Body of pancreas (tissue), 4 donors: ENCODE data around the gene WEE1. TPM values are rescaled to one million over a fixed set of nuclear protein-coding genes. Genes with fewer than 3 reads are reported as not detected.
"Not testable (repeated sequence)": the region's sequence is repeated elsewhere in the genome, so short reads cannot be mapped to it uniquely, and the experiment has no call there.

ENCODE experiments used
- ATAC-seq: fragments of 150-250 bp; one replicate; pipeline ENCODE4 v1.9.1; 2016
- DNase-seq, 4 donors: peaks; one replicate each; pipeline ENCODE4 v3.0.0-alpha.2; 2019
- H3K27ac ChIP-seq, 4 donors: fragments of 200-600 bp; sonication (generic); 1 replicate in 3 of 4; 2 replicates in 1 of 4; pipeline versions ENCODE4 v1.5.1 to v1.6.1; 2016 to 2019; ENCODE audit warnings: mild to moderate bottlenecking in 1 of 4, mixed read lengths in 1 of 4, moderate library complexity in 1 of 4
- H3K27me3 ChIP-seq, 2 donors: fragments of 200-600 bp; sonication (generic); one replicate each; pipeline ENCODE4 v1.6.0; 2016; ENCODE audit warnings: mild to moderate bottlenecking in 1 of 2
- H3K36me3 ChIP-seq, 2 donors: fragments of 200-600 bp; sonication (generic); replicated peaks in 1 of 2; 2 replicates each; pipeline ENCODE4 v1.5.1; 2016; ENCODE audit warnings: low read depth in 2 of 2; ENCODE audit not compliant: insufficient read depth in 1 of 2
- H3K4me1 ChIP-seq: fragments of 200-600 bp; sonication (generic); one replicate; pipeline ENCODE4 v1.6.0; 2016
- H3K4me3 ChIP-seq, 2 donors: fragments of 200-600 bp; sonication (generic); 1 replicate in 1 of 2; 2 replicates in 1 of 2; pipeline ENCODE4 v1.5.1; 2016 to 2019
- H3K9me3 ChIP-seq, 3 donors: fragments of 200-600 bp; sonication (generic); 1 replicate in 2 of 3; 2 replicates in 1 of 3; pipeline ENCODE4 v1.5.1; 2016
- POLR2A ChIP-seq, 3 donors: fragments of 450-650 bp; IDR thresholded peaks; one replicate each; pipeline ENCODE4 v1.6.1; 2016; ENCODE audit warnings: antibody characterized with exemption in 3 of 3, mild to moderate bottlenecking in 2 of 3
- WGBS, 2 donors: methylation state at CpG; one replicate each; pipeline ENCODE4 v1.1.5; 2017; 5-methylcytosine and 5-hydroxymethylcytosine counted together
- intact Hi-C: fragments of 100-400 bp; cut with DNase I; formaldehyde crosslinking; loops from one replicate; pipeline ENCODE4 v1.15.1; 2023
- total RNA-seq, 2 donors: library from RNA; depleted of rRNA; stranded (reverse); fragments of >200 nt; gene quantifications; one replicate each; pipeline ENCODE4 v1.1.0, GENCODE V29; 2016
- TF ChIP-seq, protein P1 (sequence below), 7 experiments: fragments of 450-650 bp in 4 of 7; fragments of 200-600 bp in 3 of 7; sonication (generic) in 3 of 7; IDR thresholded peaks; one replicate each; pipeline ENCODE4 v1.5.1; 2016 to 2019; ENCODE audit warnings: antibody characterized with exemption in 7 of 7

Gene WEE1
- total RNA-seq, 2 donors from 2014 or later, result 11.2 to 16.8 TPM

- H3K4me3 ChIP-seq, result no peak overlapping the region
- no peak for TF ChIP-seq POLR2A (IDR thresholded peaks at IDR 0.05)
- TF ChIP-seq, protein P1, sequence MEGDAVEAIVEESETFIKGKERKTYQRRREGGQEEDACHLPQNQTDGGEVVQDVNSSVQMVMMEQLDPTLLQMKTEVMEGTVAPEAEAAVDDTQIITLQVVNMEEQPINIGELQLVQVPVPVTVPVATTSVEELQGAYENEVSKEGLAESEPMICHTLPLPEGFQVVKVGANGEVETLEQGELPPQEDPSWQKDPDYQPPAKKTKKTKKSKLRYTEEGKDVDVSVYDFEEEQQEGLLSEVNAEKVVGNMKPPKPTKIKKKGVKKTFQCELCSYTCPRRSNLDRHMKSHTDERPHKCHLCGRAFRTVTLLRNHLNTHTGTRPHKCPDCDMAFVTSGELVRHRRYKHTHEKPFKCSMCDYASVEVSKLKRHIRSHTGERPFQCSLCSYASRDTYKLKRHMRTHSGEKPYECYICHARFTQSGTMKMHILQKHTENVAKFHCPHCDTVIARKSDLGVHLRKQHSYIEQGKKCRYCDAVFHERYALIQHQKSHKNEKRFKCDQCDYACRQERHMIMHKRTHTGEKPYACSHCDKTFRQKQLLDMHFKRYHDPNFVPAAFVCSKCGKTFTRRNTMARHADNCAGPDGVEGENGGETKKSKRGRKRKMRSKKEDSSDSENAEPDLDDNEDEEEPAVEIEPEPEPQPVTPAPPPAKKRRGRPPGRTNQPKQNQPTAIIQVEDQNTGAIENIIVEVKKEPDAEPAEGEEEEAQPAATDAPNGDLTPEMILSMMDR (IDR thresholded peaks at IDR 0.05), result no peak
- H3K27me3 ChIP-seq, result no peaks in the 10 kb centered on the region
- no peak for DNase-seq
- H3K4me1 ChIP-seq, result peaks cover 25% of the 10 kb centered on the region
- WGBS, 2 donors, result 85 to 89% methylated on average over 4 of the region's 4 CpGs
- intact Hi-C loops, result loop anchor here (10.0 kb wide), 1 partner anchor 82 kb away; no protein-coding TSS in a partner anchor
- H3K36me3 ChIP-seq, result no peaks in the 10 kb centered on the region
- ATAC-seq, result no peak
- no peak overlapping the region for H3K27ac ChIP-seq
- H3K9me3 ChIP-seq, result no peaks in the 10 kb centered on the region
Observed at GRCh38 chr11:9616858-9617257, 43.4 kb downstream of the WEE1 start.

- ATAC-seq, result no peak
- WGBS, 2 donors, result 93% methylated on average over 5 of the region's 5 CpGs
Observed at GRCh38 chr11:9617940-9618339, 44.5 kb downstream of the WEE1 start.

DNA sequence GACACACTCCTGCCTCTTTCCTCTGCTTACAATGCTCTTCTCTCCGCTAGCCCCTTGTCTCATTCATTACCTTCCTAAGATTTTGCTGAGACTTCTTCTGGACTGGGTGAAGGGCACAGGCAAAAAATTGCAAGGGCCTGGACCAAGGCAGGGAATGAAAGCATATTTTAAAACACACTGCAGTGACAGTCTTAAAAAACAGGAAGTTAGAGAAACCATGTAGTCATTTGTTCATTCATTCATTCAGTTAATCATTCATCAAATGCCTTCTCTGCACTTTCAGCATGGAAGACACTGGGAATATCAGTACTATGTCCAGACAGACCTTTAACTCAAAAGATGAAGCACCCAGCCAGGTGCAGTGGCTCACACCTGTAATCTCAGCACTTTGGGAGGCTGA is 45.5 kb downstream of the WEE1 start:
- Histone ChIP-seq H3K9me3 (no peaks in the 10 kb centered on the region), H3K27ac (no peak overlapping the region), H3K27me3 (no peaks in the 10 kb centered on the region), H3K4me1 (peaks cover 10% of the 10 kb centered on the region), H3K4me3 (no peak overlapping the region), H3K36me3 (no peaks in the 10 kb centered on the region)
- WGBS, 2 donors, result 96 to 100% methylated on average over 1 of the region's 1 CpG
- DNase-seq (no peak), ATAC-seq (no peak)
- no peak for TF ChIP-seq POLR2A (IDR thresholded peaks at IDR 0.05)
- TF ChIP-seq, protein P1 (IDR thresholded peaks at IDR 0.05), result no peak
- intact Hi-C loops, result loop anchor here (10.0 kb wide), 1 partner anchor 84 kb away; no protein-coding TSS in a partner anchor

More at GRCh38 chr11:9617940-9618339, 44.5 kb downstream of the WEE1 start:
- no peak for TF ChIP-seq POLR2A (IDR thresholded peaks at IDR 0.05)
- TF ChIP-seq, protein P1 (IDR thresholded peaks at IDR 0.05), result no peak
- intact Hi-C loops, result loop anchor here (10.0 kb wide), 1 partner anchor 83 kb away; no protein-coding TSS in a partner anchor
- no peak for DNase-seq
- H3K36me3 ChIP-seq, result no peaks in the 10 kb centered on the region
- no peak overlapping the region for H3K4me3 ChIP-seq
- no peaks in the 10 kb centered on the region for H3K27me3 ChIP-seq
- no peak overlapping the region for H3K27ac ChIP-seq
- no peaks in the 10 kb centered on the region for H3K9me3 ChIP-seq
- peaks cover 17% of the 10 kb centered on the region for H3K4me1 ChIP-seq

GRCh38 chr11:9619971-9620370 is 46.5 kb downstream of the WEE1 start:
- intact Hi-C loops, result loop anchor here (10.0 kb wide), 1 partner anchor 85 kb away; no protein-coding TSS in a partner anchor
- TF ChIP-seq, protein P1 (IDR thresholded peaks at IDR 0.05), result no peak
- no peak for TF ChIP-seq POLR2A (IDR thresholded peaks at IDR 0.05)

GRCh38 chr11:9622353-9622752 is 48.9 kb downstream of the WEE1 start:
- H3K27me3 ChIP-seq, H3K36me3 ChIP-seq, intact Hi-C loops, H3K4me1 ChIP-seq, DNase-seq, ATAC-seq, H3K4me3 ChIP-seq, H3K9me3 ChIP-seq, H3K27ac ChIP-seq: not testable (repeated sequence)
- 62 to 67% methylated on average over 7 of the region's 7 CpGs for WGBS, 2 donors

More at GRCh38 chr11:9619971-9620370, 46.5 kb downstream of the WEE1 start:
- Histone ChIP-seq H3K27me3 (no peaks in the 10 kb centered on the region), H3K36me3 (no peaks in the 10 kb centered on the region), H3K9me3 (no peaks in the 10 kb centered on the region), H3K4me1 (peaks cover under 1% of the 10 kb centered on the region), H3K27ac (no peak overlapping the region), H3K4me3 (no peak overlapping the region)
- no peak for DNase-seq
- no peak for ATAC-seq

DNA sequence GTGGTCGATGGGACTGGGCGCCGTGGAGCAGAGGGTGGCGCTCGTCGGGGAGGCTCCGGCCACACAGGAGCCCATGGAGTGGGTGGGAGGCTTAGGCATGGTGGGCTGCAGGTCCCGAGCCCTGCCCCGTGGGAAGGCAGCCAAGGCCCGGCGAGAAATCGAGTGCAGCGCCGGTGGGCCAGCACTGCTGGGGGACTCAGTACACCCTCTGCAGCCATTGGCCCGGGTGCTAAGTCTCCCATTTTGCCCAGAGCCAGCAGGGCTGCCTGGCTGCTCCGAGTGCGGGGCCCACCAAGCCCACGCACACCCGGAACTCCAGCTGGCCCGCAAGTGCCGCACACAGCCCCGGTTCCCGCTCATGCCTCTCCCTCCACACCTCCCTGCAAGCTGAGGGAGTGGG is 49.6 kb downstream of the WEE1 start:
- H3K4me3 ChIP-seq, H3K27ac ChIP-seq, ATAC-seq, H3K36me3 ChIP-seq, DNase-seq, H3K9me3 ChIP-seq, H3K4me1 ChIP-seq, intact Hi-C loops, H3K27me3 ChIP-seq: not testable (repeated sequence)
- 96 to 100% methylated on average over 1 to 21 of the region's 23 CpGs for WGBS, 2 donors
